Measurements from ENCODE around the gene FLT1.

GRCh38 chr13:28355822-28356371 is 139.0 kb downstream of the FLT1 start:
- TF ChIP-seq ZNF384 (IDR thresholded peaks at IDR 0.05) (no peak), ELF4 (IDR thresholded peaks at IDR 0.05) (no peak), ARNT (IDR thresholded peaks at IDR 0.05) (no peak), SP1 (IDR thresholded peaks at IDR 0.05) (no peak), PKNOX1 (IDR thresholded peaks at IDR 0.05) (no peak), HDGF (IDR thresholded peaks at IDR 0.05; ENCODE audit: borderline replicate concordance) (no peak), BHLHE40 (IDR thresholded peaks at IDR 0.05; ENCODE audit: borderline replicate concordance) (no peak), FOXA1 (IDR thresholded peaks at IDR 0.05) (no peak)
